Urothelium cell line (cell line): Measurements from ENCODE around the gene HSPA6.
"Not testable (repeated sequence)": the region's sequence is repeated elsewhere in the genome, so short reads cannot be mapped to it uniquely, and the experiment has no call there.

Experiments used
- DNase-seq: peaks from one replicate; pipeline ENCODE4 v3.0.0; 2011; ENCODE audit warnings: low spot score, mixed read lengths
- FAIRE-seq: peaks from 2 replicates; lab custom pipeline; 2011; peaks lifted over from hg19 to GRCh38; lab: Jason Lieb, UNC

HSPA6 gene

GRCh38 chr1:161502641-161503393, 21.5 kb upstream of the HSPA6 start:
- FAIRE-seq, result no peak
- DNase-seq, result no peak

GRCh38 chr1:161503394-161503748, 21.0 kb upstream of the HSPA6 start:
- no peak for FAIRE-seq

GRCh38 chr1:161505686-161506085, 18.7 kb upstream of the HSPA6 start:
- DNase-seq (no peak), FAIRE-seq (no peak)

More at GRCh38 chr1:161503394-161503748, 21.0 kb upstream of the HSPA6 start:
- DNase-seq, result no peak

- no peak for FAIRE-seq
- DNase-seq, result no peak
Measured at GRCh38 chr1:161506336-161507223, 17.8 kb upstream of the HSPA6 start.

GRCh38 chr1:161510477-161510876, 13.9 kb upstream of the HSPA6 start:
- no peak for FAIRE-seq
- DNase-seq, result no peak

- DNase-seq (no peak), FAIRE-seq (no peak)
Measured at GRCh38 chr1:161511018-161511755, 13.2 kb upstream of the HSPA6 start.

- DNase-seq (no peak), FAIRE-seq (no peak)
Measured at GRCh38 chr1:161511756-161512060, 12.6 kb upstream of the HSPA6 start.

GRCh38 chr1:161512636-161513447, 11.5 kb upstream of the HSPA6 start:
- not testable (repeated sequence) for DNase-seq, FAIRE-seq

GRCh38 chr1:161513448-161513780, 10.9 kb upstream of the HSPA6 start:
- DNase-seq, FAIRE-seq: not testable (repeated sequence)

- not testable (repeated sequence) for FAIRE-seq
Measured at GRCh38 chr1:161513953-161514352, 10.4 kb upstream of the HSPA6 start.

GRCh38 chr1:161523041-161523816, 1.1 kb upstream of the HSPA6 start:
- not testable (repeated sequence) for FAIRE-seq, DNase-seq

More at GRCh38 chr1:161513953-161514352, 10.4 kb upstream of the HSPA6 start:
- DNase-seq, result not testable (repeated sequence)

GRCh38 chr1:161524742-161525291, 477 bp downstream of the HSPA6 start:
- not testable (repeated sequence) for FAIRE-seq, DNase-seq

- FAIRE-seq, DNase-seq: not testable (repeated sequence)
Measured at GRCh38 chr1:161525321-161525720, 981 bp downstream of the HSPA6 start.

- not testable (repeated sequence) for FAIRE-seq, DNase-seq
Measured at GRCh38 chr1:161525918-161526317, 1.6 kb downstream of the HSPA6 start.

GRCh38 chr1:161528550-161528949, 4.2 kb downstream of the HSPA6 start:
- not testable (repeated sequence) for FAIRE-seq

GRCh38 chr1:161529463-161530104, 5.2 kb downstream of the HSPA6 start:
- not testable (repeated sequence) for FAIRE-seq, DNase-seq

More at GRCh38 chr1:161528550-161528949, 4.2 kb downstream of the HSPA6 start:
- DNase-seq, result not testable (repeated sequence)

GRCh38 chr1:161530158-161530557, 5.8 kb downstream of the HSPA6 start:
- DNase-seq, FAIRE-seq: not testable (repeated sequence)
